Cardiac fibroblast (primary cell): Measurements from ENCODE around the gene PPWD1.

Experiments used
- DNase-seq, 2 donors: peaks; one replicate each; pipeline versions ENCODE4 v3.0.0 to v3.0.0-alpha.2; 2010; ENCODE audit warnings: low read depth in 2 of 2
- H3K4me3 ChIP-seq, 2 donors: replicated peaks in 1 of 2; 1 replicate in 1 of 2; 2 replicates in 1 of 2; pipeline ENCODE4 v1.5.1; 2011; ENCODE audit warnings: low read depth in 2 of 2, low read length in 2 of 2, mild to moderate bottlenecking in 2 of 2, moderate library complexity in 1 of 2
- CTCF ChIP-seq: IDR thresholded peaks from one replicate; pipeline ENCODE4 v1.5.1; 2011; ENCODE audit warnings: low read depth, mild to moderate bottlenecking, low read length, inconsistent platforms

Gene PPWD1

GRCh38 chr5:65562731-65563701 is at the start of gene PPWD1, which contains the start of gene CENPK:
TSS of gene PPWD1 (plus strand) at chr5:65563296. CDS start at chr5:65563311, 15 bp downstream.
TSS of gene CENPK (minus strand) at chr5:65563168. CDS start at chr5:65554907, 8,261 bp downstream.
- H3K4me3 ChIP-seq: peak within 1 kb of the TSS; percentile 83 to 94
- TF ChIP-seq CTCF: no peak
- peak; percentile 94 to 96 for DNase-seq

- no peak for TF ChIP-seq CTCF
- H3K4me3 ChIP-seq: no peak overlapping the region
- no peak for DNase-seq
Measured at GRCh38 chr5:65525726-65526125, 37.4 kb upstream of the PPWD1 start.

GRCh38 chr5:65530904-65531303 is 32.2 kb upstream of the PPWD1 start:
- TF ChIP-seq CTCF: no peak
- H3K4me3 ChIP-seq: no peak overlapping the region
- DNase-seq: no peak

- no peak overlapping the region for H3K4me3 ChIP-seq
- no peak for TF ChIP-seq CTCF
- DNase-seq: no peak
Measured at GRCh38 chr5:65535529-65535987, 27.5 kb upstream of the PPWD1 start.

GRCh38 chr5:65539827-65540226 is 23.3 kb upstream of the PPWD1 start:
- TF ChIP-seq CTCF: no peak
- peak in 1 of 2 donors; percentile 30 for DNase-seq
- no peak overlapping the region for H3K4me3 ChIP-seq

- no peak for DNase-seq
- no peak for TF ChIP-seq CTCF
- H3K4me3 ChIP-seq: no peak overlapping the region
Measured at GRCh38 chr5:65544473-65544872, 18.6 kb upstream of the PPWD1 start.
